MCF 10A (cell line): ENCODE data around the gene PRKN. TPM values are rescaled to one million over a fixed set of nuclear protein-coding genes. Genes with fewer than 3 reads are reported as not detected.

Experiments
- BruUV-seq: library from RNA; stranded (reverse); fragments of 400-500 nt; replicated peaks from 2 replicates; lab custom pipeline; 2021; lab: Mats Ljungman, UMichigan
- CTCF ChIA-PET: fragments of 300-600 bp; sonication (Branson Sonifier 250); formaldehyde crosslinking; extraction: SDS; loops from one replicate; lab custom pipeline; 2021; ENCODE audit warnings: antibody characterized with exemption, inconsistent platforms; lab: Yijun Ruan, JAX
- POLR2A ChIA-PET: fragments of 300-600, 350-650 bp; sonication (Branson Sonifier 250); formaldehyde crosslinking; extraction: SDS; loops from one replicate; lab custom pipeline; 2020; ENCODE audit warnings: antibody characterized with exemption, inconsistent platforms; lab: Yijun Ruan, JAX
- DNase-seq: peaks from one replicate; pipeline ENCODE4 v3.0.0-alpha.2; 2018; ENCODE audit not compliant: unreplicated experiment
- H3K27ac Mint-ChIP-seq: one replicate; pipeline ENCODE4 v1.8.0; 2022; ENCODE audit warnings: mild to moderate bottlenecking, low read depth, mixed read lengths; ENCODE audit not compliant: unreplicated experiment
- H3K27me3 Mint-ChIP-seq: one replicate; pipeline ENCODE4 v1.8.0; 2022; ENCODE audit warnings: mixed read lengths; ENCODE audit not compliant: insufficient read depth, unreplicated experiment
- H3K36me3 Mint-ChIP-seq: one replicate; pipeline ENCODE4 v1.8.0; 2022; ENCODE audit warnings: mild to moderate bottlenecking, moderate library complexity, mixed read lengths; ENCODE audit not compliant: insufficient read depth, unreplicated experiment
- H3K4me1 Mint-ChIP-seq: one replicate; pipeline ENCODE4 v1.8.0; 2022; ENCODE audit warnings: mixed read lengths; ENCODE audit not compliant: insufficient read depth, unreplicated experiment
- H3K4me3 Mint-ChIP-seq: one replicate; pipeline ENCODE4 v1.8.0; 2022; ENCODE audit warnings: mild to moderate bottlenecking, moderate library complexity, mixed read lengths; ENCODE audit not compliant: unreplicated experiment
- H3K9me3 Mint-ChIP-seq: one replicate; pipeline ENCODE4 v1.8.0; 2022; ENCODE audit warnings: mixed read lengths; ENCODE audit not compliant: unreplicated experiment
- CTCF ChIP-seq: fragments of 200-600 bp; IDR thresholded peaks from one replicate; pipeline ENCODE4 v1.8.0; 2022; ENCODE audit warnings: antibody characterized with exemption, mild to moderate bottlenecking; ENCODE audit not compliant: unreplicated experiment
- intact Hi-C: fragments of 100-400 bp; cut with micrococcal nuclease; formaldehyde crosslinking; loops from 2 replicates; pipeline ENCODE4 v1.14.1; 2022
- total RNA-seq: library from RNA; stranded (reverse); gene quantifications from 2 replicates; pipeline ENCODE4 v1.2.3, GENCODE V29; 2022

The PRKN gene
- total RNA-seq, 1 experiment from 2014 or later: 2.5 TPM

GRCh38 chr6:162294029-162294428 is 433.5 kb downstream of the PRKN start:
- Mint-ChIP-seq H3K4me1 (peaks cover 6% of the 10 kb centered on the region), H3K36me3 (no peaks in the 10 kb centered on the region), H3K4me3 (no peak overlapping the region), H3K9me3 (no peaks in the 10 kb centered on the region), H3K27me3 (no peaks in the 10 kb centered on the region), H3K27ac (no peak overlapping the region)
- ChIA-PET POLR2A (no interaction called here), CTCF (interaction anchor here (0.5 kb wide), 1 partner anchor 478 kb away, joined by 3 read pairs; no protein-coding TSS in a partner anchor)
- no TSS peak for BruUV-seq
- DNase-seq: no peak
- intact Hi-C loops: loop anchor here (5.0 kb wide), 1 partner anchor 243 kb away; no protein-coding TSS in a partner anchor
- no peak for TF ChIP-seq CTCF

DNA sequence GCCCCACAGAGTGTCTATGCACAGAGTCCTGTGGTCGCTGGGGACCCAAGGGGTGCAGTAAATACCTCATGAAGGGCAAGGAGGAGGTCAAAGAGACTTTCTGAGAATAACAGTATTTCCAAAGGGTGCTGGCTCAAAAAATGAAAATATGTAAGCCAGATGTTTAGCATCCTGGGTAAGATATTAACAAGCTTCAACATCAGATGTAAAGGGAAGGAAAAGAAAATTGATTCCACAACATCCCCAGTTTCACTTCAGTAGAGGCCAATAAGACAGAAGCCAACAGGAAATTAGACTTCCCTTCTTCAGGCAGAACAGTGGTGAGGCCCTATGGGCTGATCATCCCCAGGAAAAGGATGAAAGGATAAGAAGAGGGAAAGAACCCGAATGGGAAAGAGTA is 434.7 kb downstream of the PRKN start:
- POLR2A ChIA-PET: no interaction called here
- BruUV-seq: no TSS peak
- H3K36me3 Mint-ChIP-seq: no peaks in the 10 kb centered on the region

GRCh38 chr6:162290846-162291465 is 436.6 kb downstream of the PRKN start:
- intact Hi-C loops: loop anchor here (5.0 kb wide), 1 partner anchor 246 kb away; no protein-coding TSS in a partner anchor
- BruUV-seq: no TSS peak
- ChIA-PET CTCF (no interaction called here), POLR2A (no interaction called here)
- TF ChIP-seq CTCF: no peak
- DNase-seq: no peak
- Mint-ChIP-seq H3K27me3 (no peaks in the 10 kb centered on the region), H3K36me3 (no peaks in the 10 kb centered on the region), H3K4me1 (peaks cover 6% of the 10 kb centered on the region), H3K4me3 (no peak overlapping the region), H3K9me3 (no peaks in the 10 kb centered on the region), H3K27ac (no peak overlapping the region)

More for the DNA sequence above, 434.7 kb downstream of the PRKN start:
- no peak for TF ChIP-seq CTCF
- CTCF ChIA-PET: no interaction called here
- H3K4me3 Mint-ChIP-seq: no peak overlapping the region
- no peaks in the 10 kb centered on the region for H3K27me3 Mint-ChIP-seq
- no peak for DNase-seq
- intact Hi-C loops: loop anchor here (5.0 kb wide), 1 partner anchor 244 kb away; no protein-coding TSS in a partner anchor
- peaks cover 6% of the 10 kb centered on the region for H3K4me1 Mint-ChIP-seq
- no peaks in the 10 kb centered on the region for H3K9me3 Mint-ChIP-seq
- no peak overlapping the region for H3K27ac Mint-ChIP-seq

DNA sequence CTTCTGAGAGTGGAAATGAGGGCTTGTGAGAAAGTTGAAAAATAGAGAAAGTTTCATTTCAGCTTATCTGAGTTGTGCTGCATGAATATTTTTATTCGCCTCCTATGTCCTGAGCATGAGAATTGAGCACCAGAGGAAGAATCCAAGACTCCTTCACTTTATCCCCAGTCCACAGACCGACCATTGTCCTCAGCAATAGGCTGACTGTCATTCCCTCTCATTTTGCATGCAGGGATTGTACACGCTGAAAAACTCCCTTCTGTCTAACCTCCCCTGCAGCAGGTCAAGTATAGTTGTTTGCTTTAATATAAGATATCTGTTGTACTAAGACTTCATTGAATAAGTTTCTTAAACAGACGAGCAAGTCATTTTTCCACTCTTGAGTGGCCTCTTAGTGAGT is 437.6 kb downstream of the PRKN start:
- H3K4me1 Mint-ChIP-seq: peaks cover 6% of the 10 kb centered on the region
- H3K36me3 Mint-ChIP-seq: no peaks in the 10 kb centered on the region
- ChIA-PET CTCF (interaction anchor here (0.6 kb wide), 1 partner anchor 18 kb away, joined by 3 read pairs; no protein-coding TSS in a partner anchor), POLR2A (no interaction called here)
- BruUV-seq: no TSS peak
- H3K4me3 Mint-ChIP-seq: no peak overlapping the region
- no peaks in the 10 kb centered on the region for H3K27me3 Mint-ChIP-seq
- TF ChIP-seq CTCF: no peak
- no peak for DNase-seq
- intact Hi-C loops: loop anchor here (5.0 kb wide), 1 partner anchor 247 kb away; no protein-coding TSS in a partner anchor
- H3K27ac Mint-ChIP-seq: no peak overlapping the region
- H3K9me3 Mint-ChIP-seq: no peaks in the 10 kb centered on the region
